ENCODE data around the gene ANKH. TPM values are rescaled to one million over a fixed set of nuclear protein-coding genes. Genes with fewer than 3 reads are reported as not detected.

The ANKH gene
- polyA plus RNA-seq, 3 donors: 2.4 to 6.3 (median 3.1) TPM

DNA sequence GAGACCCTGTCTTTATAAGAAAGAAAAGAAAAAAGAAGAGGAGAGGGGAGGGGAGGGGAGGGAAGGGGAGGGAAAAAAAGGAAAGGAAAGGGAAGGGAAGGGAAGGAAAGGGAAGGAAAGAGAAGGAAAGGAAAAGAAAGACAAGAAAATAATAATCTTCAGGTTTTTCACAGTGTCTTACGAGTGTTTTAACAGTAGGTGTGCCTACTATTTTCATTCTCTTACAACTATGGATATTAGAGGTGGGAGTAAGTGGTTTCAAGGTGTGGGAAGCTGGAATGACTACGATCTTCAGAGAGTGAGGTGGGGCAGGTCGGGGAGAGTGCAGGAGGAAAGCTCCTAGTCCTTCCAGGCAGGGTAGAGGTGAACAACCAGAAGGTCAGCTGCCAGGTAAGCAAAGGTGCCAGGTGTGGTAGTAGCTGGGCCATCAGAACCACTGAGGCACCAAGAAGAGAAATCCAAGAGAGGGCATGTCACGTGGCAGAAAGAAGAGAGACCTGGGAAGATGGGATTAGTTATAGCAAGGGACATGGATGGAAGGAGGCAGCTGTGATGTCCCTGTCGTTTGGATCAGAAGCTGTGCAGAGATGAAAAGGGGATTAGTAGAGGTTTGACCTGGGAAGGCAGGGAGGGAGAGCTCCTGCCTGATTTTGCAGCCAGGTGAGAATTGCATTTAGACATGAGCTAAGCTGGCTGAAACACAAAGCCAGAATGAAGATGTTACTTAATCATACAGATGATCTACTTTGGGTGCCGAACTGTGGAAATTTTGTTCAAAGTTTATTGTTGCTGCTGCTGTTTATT, 111.6 kb downstream of the ANKH start:
- H3K4me3 ChIP-seq (replicated peaks in 1 of 3; ENCODE audit: low read depth in 2 of 3, low read length in 3 of 3): no peak overlapping the region
- TF ChIP-seq, protein P1, sequence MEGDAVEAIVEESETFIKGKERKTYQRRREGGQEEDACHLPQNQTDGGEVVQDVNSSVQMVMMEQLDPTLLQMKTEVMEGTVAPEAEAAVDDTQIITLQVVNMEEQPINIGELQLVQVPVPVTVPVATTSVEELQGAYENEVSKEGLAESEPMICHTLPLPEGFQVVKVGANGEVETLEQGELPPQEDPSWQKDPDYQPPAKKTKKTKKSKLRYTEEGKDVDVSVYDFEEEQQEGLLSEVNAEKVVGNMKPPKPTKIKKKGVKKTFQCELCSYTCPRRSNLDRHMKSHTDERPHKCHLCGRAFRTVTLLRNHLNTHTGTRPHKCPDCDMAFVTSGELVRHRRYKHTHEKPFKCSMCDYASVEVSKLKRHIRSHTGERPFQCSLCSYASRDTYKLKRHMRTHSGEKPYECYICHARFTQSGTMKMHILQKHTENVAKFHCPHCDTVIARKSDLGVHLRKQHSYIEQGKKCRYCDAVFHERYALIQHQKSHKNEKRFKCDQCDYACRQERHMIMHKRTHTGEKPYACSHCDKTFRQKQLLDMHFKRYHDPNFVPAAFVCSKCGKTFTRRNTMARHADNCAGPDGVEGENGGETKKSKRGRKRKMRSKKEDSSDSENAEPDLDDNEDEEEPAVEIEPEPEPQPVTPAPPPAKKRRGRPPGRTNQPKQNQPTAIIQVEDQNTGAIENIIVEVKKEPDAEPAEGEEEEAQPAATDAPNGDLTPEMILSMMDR (IDR thresholded peaks at IDR 0.05): no peak
- H3K27me3 ChIP-seq (ENCODE audit: control insufficient read depth in 2 of 2, insufficient read depth in 2 of 2, low read length in 2 of 2): no peaks in the 10 kb centered on the region
- intact Hi-C loops (cut with micrococcal nuclease): no loop called here
- no peak overlapping the region for H2AFZ ChIP-seq (ENCODE audit: insufficient read depth, low read depth, low read length, poor library complexity, severe bottlenecking)
- 92% methylated on average over 4 of the region's 6 CpGs for WGBS (ENCODE audit: insufficient coverage)
- Mint-ChIP-seq H3K4me1 (peaks cover 21% of the 10 kb centered on the region), H3K4me3 (no peak overlapping the region), H3K36me3 (peaks cover 0 to 4% of the 10 kb centered on the region in 2 donors), H3K27ac (peak overlapping the region in 1 of 7 donors; percentile 81), H3K9me3 (no peaks in the 10 kb centered on the region), H3K27me3 (ENCODE audit: low read depth in 3 of 3) (peaks cover 0 to 2% (median 1%) of the 10 kb centered on the region in 3 donors)
- H3K36me3 ChIP-seq (replicated peaks in 1 of 2; ENCODE audit: control insufficient read depth in 1 of 2, insufficient read depth in 2 of 2, low read length in 2 of 2): no peaks in the 10 kb centered on the region
- no peaks in the 10 kb centered on the region for H3K9me3 ChIP-seq (replicated peaks in 1 of 2; ENCODE audit: control insufficient read depth in 1 of 2, insufficient read depth in 1 of 2, low read length in 2 of 2)
- no peak overlapping the region for H3K9ac ChIP-seq (ENCODE audit: insufficient read depth, low read length, poor library complexity, severe bottlenecking)
- H3K4me1 ChIP-seq (ENCODE audit: control insufficient read depth in 1 of 2, insufficient read depth in 2 of 2, low read length in 2 of 2): peaks cover 18 to 20% of the 10 kb centered on the region in 2 donors
- no peaks in the 10 kb centered on the region for H3K79me2 ChIP-seq (ENCODE audit: insufficient read depth, low read length)
- H3K27ac ChIP-seq (ENCODE audit: low read depth in 1 of 2, low read length in 2 of 2): no peak overlapping the region
- H4K20me1 ChIP-seq (ENCODE audit: insufficient read depth, low read length): no peaks in the 10 kb centered on the region
- no peak overlapping the region for H3K4me2 ChIP-seq (replicated peaks; ENCODE audit: extremely low read depth, low read length, poor library complexity, severe bottlenecking)
- no peak for DNase-seq

DNA sequence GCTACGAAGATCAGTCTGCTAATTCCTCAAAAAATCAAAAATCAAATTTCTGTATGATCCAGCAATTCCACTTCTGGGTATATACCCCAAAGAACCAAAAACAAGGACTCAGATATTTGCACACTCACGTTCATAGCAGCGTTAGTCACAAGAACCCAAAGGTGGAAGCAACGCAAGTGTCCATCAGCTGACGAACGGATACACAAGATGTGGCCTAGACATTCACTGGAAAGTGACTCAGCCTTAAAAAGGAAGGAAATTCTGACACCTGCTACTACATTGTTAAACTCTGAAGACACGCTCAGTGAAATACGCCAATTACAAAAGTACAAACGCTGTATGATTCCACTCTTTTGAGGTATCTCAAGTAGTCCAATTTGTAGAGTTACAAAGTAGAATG, 113.7 kb downstream of the ANKH start:
- 16% methylated on average over 7 of the region's 9 CpGs for WGBS (ENCODE audit: insufficient coverage)
- peak; percentile 83 to 96 (median 95) for DNase-seq
- intact Hi-C loops (cut with micrococcal nuclease): no loop called here
- Histone ChIP-seq H3K4me2 (replicated peaks; ENCODE audit: extremely low read depth, low read length, poor library complexity, severe bottlenecking) (peak overlapping the region; percentile 48), H3K27me3 (ENCODE audit: control insufficient read depth in 2 of 2, insufficient read depth in 2 of 2, low read length in 2 of 2) (no peaks in the 10 kb centered on the region), H3K27ac (ENCODE audit: low read depth in 1 of 2, low read length in 2 of 2) (peak overlapping the region; percentile 50 to 81), H3K79me2 (ENCODE audit: insufficient read depth, low read length) (no peaks in the 10 kb centered on the region), H3K9ac (ENCODE audit: insufficient read depth, low read length, poor library complexity, severe bottlenecking) (peak overlapping the region; percentile 19), H3K4me1 (ENCODE audit: control insufficient read depth in 1 of 2, insufficient read depth in 2 of 2, low read length in 2 of 2) (peaks cover 18 to 20% of the 10 kb centered on the region in 2 donors), H3K36me3 (replicated peaks in 1 of 2; ENCODE audit: control insufficient read depth in 1 of 2, insufficient read depth in 2 of 2, low read length in 2 of 2) (no peaks in the 10 kb centered on the region), H2AFZ (ENCODE audit: insufficient read depth, low read depth, low read length, poor library complexity, severe bottlenecking) (peak overlapping the region; percentile 46), H3K4me3 (replicated peaks in 1 of 3; ENCODE audit: low read depth in 2 of 3, low read length in 3 of 3) (peak overlapping the region in 2 of 3 experiments; percentile 12 to 46), H3K9me3 (replicated peaks in 1 of 2; ENCODE audit: control insufficient read depth in 1 of 2, insufficient read depth in 1 of 2, low read length in 2 of 2) (no peaks in the 10 kb centered on the region), H4K20me1 (ENCODE audit: insufficient read depth, low read length) (no peaks in the 10 kb centered on the region)
- Mint-ChIP-seq H3K4me1 (peaks cover 23% of the 10 kb centered on the region), H3K4me3 (peak overlapping the region; percentile 53 to 74), H3K36me3 (peaks cover 5 to 7% of the 10 kb centered on the region in 2 donors), H3K27ac (peak overlapping the region; percentile 83 to 99 (median 96)), H3K27me3 (ENCODE audit: low read depth in 3 of 3) (peaks cover 1 to 3% (median 1%) of the 10 kb centered on the region in 3 donors), H3K9me3 (peaks cover 0 to 1% (median 0%) of the 10 kb centered on the region in 7 donors)
- TF ChIP-seq, protein P1 (IDR thresholded peaks at IDR 0.05): no peak
